Ovary (tissue), 9 donors: ENCODE results near the gene CBLC. TPM values are rescaled to one million over a fixed set of nuclear protein-coding genes. Genes with fewer than 3 reads are reported as not detected.

Experiments used
- DNase-seq, 5 donors: peaks; one replicate each; pipeline ENCODE4 v3.0.0-alpha.2; 2019 to 2020
- H3K27ac ChIP-seq, 2 donors: fragments of 200-600 bp; one replicate each; pipeline versions ENCODE4 v1.5.1 to v1.8.0; 2019 to 2022
- H3K27me3 ChIP-seq: fragments of 200-600 bp; one replicate; pipeline ENCODE4 v1.8.0; 2022
- H3K36me3 ChIP-seq: fragments of 200-600 bp; sonication (generic); one replicate; pipeline ENCODE4 v1.5.1; 2019
- H3K4me1 ChIP-seq: one replicate; pipeline ENCODE4 v1.8.1; 2013; ENCODE audit warnings: mild to moderate bottlenecking, moderate library complexity; ENCODE audit not compliant: insufficient read depth
- H3K4me3 ChIP-seq: fragments of 200-600 bp; sonication (generic); one replicate; pipeline ENCODE4 v1.5.1; 2017
- H3K9me3 ChIP-seq, 2 donors: fragments of 200-600 bp in 1 of 2; sonication (generic) in 1 of 2; one replicate each; pipeline versions ENCODE4 v1.5.1 to v1.8.1; 2013 to 2019; ENCODE audit warnings: mild to moderate bottlenecking in 1 of 2, moderate library complexity in 1 of 2
- CTCF ChIP-seq, 3 donors: fragments of 450-650 bp in 2 of 3; fragments of 200-600 bp in 1 of 3; IDR thresholded peaks; one replicate each; pipeline versions ENCODE4 v1.5.1 to v1.8.0; 2016 to 2022; ENCODE audit warnings: antibody characterized with exemption in 3 of 3, mild to moderate bottlenecking in 1 of 3
- EP300 ChIP-seq: sonication (generic); formaldehyde crosslinking; IDR thresholded peaks from one replicate; pipeline ENCODE4 v1.6.1; 2017; ENCODE audit warnings: antibody characterized with exemption
- POLR2A ChIP-seq: fragments of 450-650 bp; IDR thresholded peaks from one replicate; pipeline ENCODE4 v1.6.1; 2017; ENCODE audit warnings: antibody characterized with exemption, mild to moderate bottlenecking, moderate library complexity
- WGBS, 3 donors: extraction: QIAGEN DNeasy Blood & Tissue Kit in 1 of 3; methylation state at CpG; one replicate each; pipeline versions ENCODE4 v1.1.5 to v1.1.7; 2013 to 2017; 5-methylcytosine and 5-hydroxymethylcytosine counted together
- intact Hi-C, 4 donors: fragments of 100-400 bp; cut with DNase I; formaldehyde crosslinking; loops; one replicate each; pipeline versions ENCODE4 v1.11.0 to v1.15.1; 2022 to 2023
- polyA plus RNA-seq, 2 donors: library from polyadenylated mRNA; stranded (reverse); fragments of 200-250 nt in 1 of 2; fragments of 350-450 nt in 1 of 2; fragmentation: Illumina TruSeq in 1 of 2; extraction: RNeasy Lipid Tissue Mini Kit (QIAGEN cat#74804) in 1 of 2; gene quantifications; one replicate each; pipeline ENCODE4 v1.2.3, GENCODE V29; 2013 to 2014
- total RNA-seq, 7 donors: library from RNA; depleted of rRNA in 2 of 7; stranded (reverse); fragments of >200 nt in 2 of 7; fragmentation: NEBNext Ultra II Directional in 3 of 7; extraction: Animal tissue kit (Norgen Biotek cat#: 25700) in 3 of 7; gene quantifications; one replicate each; pipeline versions ENCODE4 v1.1.0 to v1.2.4, GENCODE V29; 2016 to 2023
- donor health status: DM: no; HTN: no; CAD: no; lungs with moderate emphysema.
- donor health status: DM: no; HTN: no; CAD: no.
- donor health status: Bipolar disorder and iron deficiency.
- donor health status: DM: yes; HTN: yes; CAD: no.
- donor health status: DM: no; HTN: no; CAD: no.
- donor health status: DM: yes; HTN: yes; CAD: no.

Gene CBLC
- total and polyA plus RNA-seq, 9 donors = 0.08 to 10.3 (median 1.8) TPM; not detected in 3

DNA sequence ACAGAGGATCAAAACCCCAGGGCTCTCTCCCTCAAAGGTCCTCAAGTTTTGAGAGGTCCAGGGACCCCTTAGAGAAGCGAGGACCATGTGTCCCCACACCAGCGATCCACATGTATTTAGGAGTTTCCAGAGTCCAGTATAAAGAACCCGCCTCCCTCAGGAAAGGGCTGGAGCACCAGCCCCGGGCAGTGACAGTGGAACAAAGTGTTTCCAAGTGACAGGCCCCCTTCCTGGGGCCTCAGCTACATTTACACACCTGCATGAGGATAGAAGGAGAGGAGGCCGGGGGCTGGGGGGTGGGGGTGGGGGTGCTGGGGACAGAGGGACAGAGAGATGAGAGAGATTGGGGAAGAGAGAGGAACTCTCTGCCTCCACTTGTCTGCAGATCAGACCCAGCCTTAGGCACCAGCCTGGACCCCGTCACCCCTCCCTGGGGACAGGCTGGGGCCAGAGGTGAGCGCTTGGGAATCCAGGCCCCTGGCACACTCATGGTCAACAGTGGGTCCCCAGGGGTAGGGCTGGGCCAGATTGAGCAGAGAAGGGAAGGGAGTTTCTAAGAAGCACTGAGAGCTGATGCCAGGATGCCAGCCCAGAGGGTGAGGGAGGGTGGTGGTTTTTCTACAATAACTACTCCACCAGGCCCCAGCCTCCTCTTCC lies 32.0 kb downstream of the CBLC start:
- WGBS, 3 donors = 46 to 55% (median 51%) methylated on average over 7 of the region's 7 CpGs
- no peak for DNase-seq
- Histone ChIP-seq H3K27me3 (no peaks in the 10 kb centered on the region), H3K27ac (no peak overlapping the region), H3K9me3 (no peaks in the 10 kb centered on the region), H3K36me3 (no peaks in the 10 kb centered on the region), H3K4me3 (peak overlapping the region; percentile 47), H3K4me1 (peaks cover 13% of the 10 kb centered on the region)
- TF ChIP-seq EP300 (no peak), POLR2A (no peak), CTCF (IDR thresholded peaks at IDR 0.05) (no peak)
- intact Hi-C loops = no loop called here

GRCh38 chr19:44810234-44811121 lies 32.8 kb downstream of the CBLC start:
- DNase-seq = no peak
- H3K27me3 ChIP-seq = no peaks in the 10 kb centered on the region
- H3K4me3 ChIP-seq = no peak overlapping the region
- no peak overlapping the region for H3K27ac ChIP-seq
- intact Hi-C loops = no loop called here
- no peaks in the 10 kb centered on the region for H3K36me3 ChIP-seq
- H3K4me1 ChIP-seq = peaks cover 13% of the 10 kb centered on the region
- WGBS, 3 donors = 65 to 78% (median 72%) methylated on average over 13 of the region's 13 CpGs
- no peaks in the 10 kb centered on the region for H3K9me3 ChIP-seq
- TF ChIP-seq EP300 (no peak), POLR2A (no peak), CTCF (IDR thresholded peaks at IDR 0.05) (no peak)

- peaks cover 13% of the 10 kb centered on the region for H3K4me1 ChIP-seq
- DNase-seq = no peak
- no peak overlapping the region for H3K27ac ChIP-seq
- intact Hi-C loops = no loop called here
- no peaks in the 10 kb centered on the region for H3K9me3 ChIP-seq
- no peaks in the 10 kb centered on the region for H3K36me3 ChIP-seq
- no peak overlapping the region for H3K4me3 ChIP-seq
- no peak for TF ChIP-seq CTCF (IDR thresholded peaks at IDR 0.05)
- TF ChIP-seq EP300 = no peak
- TF ChIP-seq POLR2A = no peak
- WGBS, 3 donors = 86 to 92% (median 90%) methylated on average over 7 of the region's 7 CpGs
- no peaks in the 10 kb centered on the region for H3K27me3 ChIP-seq
Observed at GRCh38 chr19:44811122-44811419, 33.4 kb downstream of the CBLC start.

GRCh38 chr19:44812142-44812718 lies 34.5 kb downstream of the CBLC start:
- Histone ChIP-seq H3K4me3 (no peak overlapping the region), H3K27ac (no peak overlapping the region), H3K9me3 (no peaks in the 10 kb centered on the region), H3K27me3 (no peaks in the 10 kb centered on the region), H3K36me3 (no peaks in the 10 kb centered on the region), H3K4me1 (peaks cover 13% of the 10 kb centered on the region)
- intact Hi-C loops = no loop called here
- no peak for DNase-seq
- TF ChIP-seq CTCF (IDR thresholded peaks at IDR 0.05) (no peak), EP300 (no peak), POLR2A (no peak)
- WGBS, 3 donors = 85 to 90% (median 88%) methylated on average over 28 of the region's 28 CpGs
